H1 (cell line): Measurements from ENCODE around the gene HECTD4. TPM values are rescaled to one million over a fixed set of nuclear protein-coding genes. Genes with fewer than 3 reads are reported as not detected.

ENCODE experiments used
- CTCF ChIA-PET: fragments of 300-600 bp; sonication (Branson Sonifier 250); formaldehyde crosslinking; loops from one replicate; lab custom pipeline; 2021; ENCODE audit not compliant: partially characterized antibody; lab: Charles Lee
- POLR2A ChIA-PET: fragments of 300-600 bp; sonication (Branson Sonifier 250); formaldehyde crosslinking; loops from one replicate; lab custom pipeline; 2021; ENCODE audit warnings: inconsistent platforms; ENCODE audit not compliant: partially characterized antibody; lab: Charles Lee
- DNase-seq, 2 experiments: peaks; one replicate each; pipeline versions ENCODE4 v3.0.0 to v3.0.0-alpha.2; 2010 to 2022; ENCODE audit warnings: low spot score in 2 of 2, low read depth in 1 of 2, mixed read lengths in 1 of 2
- FAIRE-seq: peaks from 2 replicates; lab custom pipeline; 2011; peaks lifted over from hg19 to GRCh38; lab: Jason Lieb, UNC
- H2AFZ ChIP-seq: 2 replicates; pipeline ENCODE4 v1.8.1; 2012; ENCODE audit warnings: low read length, inconsistent platforms
- H2AK5ac ChIP-seq: 2 replicates; pipeline ENCODE4 v1.6.1; 2013; ENCODE audit warnings: low read depth, low read length
- H2BK120ac ChIP-seq: replicated peaks from 2 replicates; pipeline ENCODE3; 2013; ENCODE audit warnings: low read depth, low read length, inconsistent platforms
- H2BK12ac ChIP-seq: 2 replicates; pipeline ENCODE4 v1.6.1; 2013; ENCODE audit warnings: low read depth, low read length
- H2BK15ac ChIP-seq: 2 replicates; pipeline ENCODE4 v1.6.1; 2013; ENCODE audit warnings: low read length
- H2BK20ac ChIP-seq: 2 replicates; pipeline ENCODE4 v1.6.1; 2013; ENCODE audit warnings: low read length
- H2BK5ac ChIP-seq: 2 replicates; pipeline ENCODE4 v1.6.1; 2013; ENCODE audit warnings: low read depth, low read length
- H3K14ac ChIP-seq: 2 replicates; pipeline ENCODE4 v1.6.1; 2013; ENCODE audit warnings: inconsistent platforms; ENCODE audit not compliant: insufficient read length
- H3K18ac ChIP-seq: 2 replicates; pipeline ENCODE4 v1.6.1; 2013; ENCODE audit warnings: low read length; ENCODE audit errors: extremely low read depth
- H3K23ac ChIP-seq: 2 replicates; pipeline ENCODE4 v1.6.1; 2013; ENCODE audit warnings: inconsistent platforms; ENCODE audit not compliant: insufficient read length
- H3K23me2 ChIP-seq: 2 replicates; pipeline ENCODE4 v1.6.1; 2013; ENCODE audit warnings: low read depth, low read length
- H3K27ac ChIP-seq: 2 replicates; pipeline ENCODE4 v1.6.1; 2011; ENCODE audit warnings: low read depth, low read length, inconsistent platforms
- H3K27me3 ChIP-seq, 4 experiments: replicated peaks in 1 of 4; 1 replicate in 1 of 4; 2 replicates in 3 of 4; pipeline versions ENCODE4 v1.6.1 to v1.8.1; 2011 to 2013; ENCODE audit warnings: low read length in 3 of 4, mild to moderate bottlenecking in 3 of 4, inconsistent platforms in 2 of 4, mixed read lengths in 2 of 4, moderate library complexity in 1 of 4; ENCODE audit not compliant: control insufficient read depth in 3 of 4, insufficient read depth in 3 of 4; ENCODE audit errors: extremely low read depth in 1 of 4
- H3K36me3 ChIP-seq, 4 experiments: 2 replicates each; pipeline versions ENCODE4 v1.6.1 to v1.8.1; 2011 to 2013; ENCODE audit warnings: mild to moderate bottlenecking in 4 of 4, low read length in 3 of 4, moderate library complexity in 2 of 4, control low read depth in 1 of 4, inconsistent platforms in 1 of 4; ENCODE audit not compliant: insufficient read depth in 4 of 4, control insufficient read depth in 2 of 4
- H3K4ac ChIP-seq: replicated peaks from 2 replicates; pipeline ENCODE3; 2013; ENCODE audit warnings: low read length, low read depth, mixed read lengths, inconsistent platforms; ENCODE audit not compliant: insufficient read length
- H3K4me1 ChIP-seq, 4 experiments: replicated peaks in 1 of 4; 1 replicate in 1 of 4; 2 replicates in 3 of 4; pipeline versions ENCODE4 v1.6.1 to v1.8.1; 2011 to 2013; ENCODE audit warnings: low read length in 3 of 4, inconsistent platforms in 2 of 4, mixed read lengths in 1 of 4; ENCODE audit not compliant: insufficient read depth in 4 of 4, control insufficient read depth in 3 of 4
- H3K4me2 ChIP-seq, 2 experiments: 2 replicates each; pipeline versions ENCODE4 v1.6.1 to v1.8.1; 2011 to 2013; ENCODE audit warnings: low read depth in 2 of 2, low read length in 2 of 2, control low read depth in 1 of 2, inconsistent platforms in 1 of 2, mild to moderate bottlenecking in 1 of 2; ENCODE audit not compliant: insufficient read depth in 1 of 2
- H3K4me3 ChIP-seq, 4 experiments: fragments of 200-600, 300-600 bp in 1 of 4; sonication (generic), shearing (Covaris generic), sonication (Bioruptor Twin) in 1 of 4; 2 replicates each; pipeline versions ENCODE4 v1.5.1 to v1.8.1; 2011 to 2016; ENCODE audit warnings: low read length in 4 of 4, low read depth in 3 of 4, control low read depth in 2 of 4, inconsistent platforms in 2 of 4, mild to moderate bottlenecking in 2 of 4, mixed read lengths in 1 of 4, moderate library complexity in 1 of 4; ENCODE audit not compliant: insufficient read depth in 2 of 4; ENCODE audit errors: extremely low read depth in 1 of 4
- H3K56ac ChIP-seq: replicated peaks from 2 replicates; pipeline ENCODE3; 2013; ENCODE audit warnings: low read depth, mild to moderate bottlenecking, mixed read lengths, low read length, inconsistent platforms; ENCODE audit not compliant: insufficient read length
- H3K79me1 ChIP-seq: 2 replicates; pipeline ENCODE4 v1.6.1; 2013; ENCODE audit warnings: low read depth, low read length, control low read depth
- H3K79me2 ChIP-seq, 2 experiments: 2 replicates each; pipeline versions ENCODE4 v1.6.1 to v1.8.1; 2012 to 2013; ENCODE audit warnings: low read length in 2 of 2, mild to moderate bottlenecking in 2 of 2, inconsistent platforms in 1 of 2; ENCODE audit not compliant: insufficient read depth in 2 of 2, control insufficient read depth in 1 of 2
- H3K9ac ChIP-seq, 4 experiments: replicated peaks in 1 of 4; 1 replicate in 1 of 4; 2 replicates in 3 of 4; pipeline versions ENCODE4 v1.6.1 to v1.8.1; 2011 to 2013; ENCODE audit warnings: low read depth in 3 of 4, low read length in 3 of 4, control low read depth in 2 of 4, mild to moderate bottlenecking in 2 of 4, moderate library complexity in 2 of 4, inconsistent platforms in 1 of 4; ENCODE audit errors: extremely low read depth in 1 of 4
- H3K9me3 ChIP-seq, 2 experiments: 2 replicates each; pipeline versions ENCODE4 v1.6.1 to v1.8.1; 2012 to 2013; ENCODE audit warnings: mild to moderate bottlenecking in 2 of 2, moderate library complexity in 2 of 2, control low read depth in 1 of 2, inconsistent platforms in 1 of 2, low read depth in 1 of 2, low read length in 1 of 2, mixed read lengths in 1 of 2; ENCODE audit not compliant: insufficient read depth in 2 of 2
- H4K20me1 ChIP-seq, 2 experiments: replicated peaks in 1 of 2; 2 replicates each; pipeline versions ENCODE3 to v1.8.1; 2011 to 2013; ENCODE audit warnings: inconsistent platforms in 2 of 2, low read length in 2 of 2, mild to moderate bottlenecking in 1 of 2; ENCODE audit not compliant: insufficient read depth in 2 of 2, control insufficient read depth in 1 of 2
- H4K5ac ChIP-seq: 2 replicates; pipeline ENCODE4 v1.6.1; 2013; ENCODE audit warnings: low read length, low read depth, mixed read lengths, inconsistent platforms; ENCODE audit not compliant: insufficient read length
- H4K8ac ChIP-seq: 2 replicates; pipeline ENCODE4 v1.8.0; 2013; ENCODE audit warnings: mild to moderate bottlenecking, moderate library complexity, low read length, inconsistent platforms; ENCODE audit not compliant: insufficient read depth; ENCODE audit errors: extremely low read depth
- H4K91ac ChIP-seq: replicated peaks from 2 replicates; pipeline ENCODE3; 2013; ENCODE audit warnings: low read length, mixed read lengths, inconsistent platforms; ENCODE audit not compliant: insufficient read length
- BCL11A ChIP-seq, 2 experiments: IDR thresholded peaks; one replicate each; pipeline ENCODE4 v1.6.1; 2011; ENCODE audit warnings: low read depth in 2 of 2, low read length in 2 of 2, mild to moderate bottlenecking in 2 of 2
- CBX5 ChIP-seq: fragments of 300-800, 300-1000 bp; sonication (generic); IDR thresholded peaks from 2 replicates; pipeline ENCODE4 v1.7.1; 2016; ENCODE audit warnings: antibody characterized with exemption, low read length, low read depth
- CEBPB ChIP-seq: IDR thresholded peaks from 2 replicates; pipeline ENCODE4 v1.6.1; 2012; ENCODE audit warnings: low read depth, low read length
- CHD2 ChIP-seq: IDR thresholded peaks from 2 replicates; pipeline ENCODE4 v1.6.1; 2012; ENCODE audit warnings: low read length, improper control_type of control experiment
- EGR1 ChIP-seq: IDR thresholded peaks from 2 replicates; pipeline ENCODE4 v1.6.1; 2011; ENCODE audit warnings: low read depth, low read length, borderline replicate concordance
- EP300 ChIP-seq, 2 experiments: IDR thresholded peaks; 1 replicate in 1 of 2; 2 replicates in 1 of 2; pipeline ENCODE4 v1.6.1; 2011 to 2012; ENCODE audit warnings: low read depth in 2 of 2, low read length in 2 of 2, mild to moderate bottlenecking in 2 of 2, borderline replicate concordance in 1 of 2, inconsistent platforms in 1 of 2, moderate library complexity in 1 of 2
- EZH2 ChIP-seq: fragments of 200-600 bp; sonication (generic); IDR thresholded peaks from 2 replicates; pipeline ENCODE4 v1.7.1; 2012; ENCODE audit warnings: low read depth, mild to moderate bottlenecking, moderate library complexity, low read length, inconsistent platforms; ENCODE audit not compliant: severe bottlenecking
- JUN ChIP-seq: IDR thresholded peaks from 2 replicates; pipeline ENCODE4 v1.6.1; 2011; ENCODE audit warnings: low read depth, mild to moderate bottlenecking, improper control_type of control experiment, low read length
- JUND ChIP-seq: IDR thresholded peaks from 2 replicates; pipeline ENCODE4 v1.6.1; 2011; ENCODE audit warnings: mild to moderate bottlenecking, improper control_type of control experiment, low read length
- POLR2AphosphoS5 ChIP-seq: IDR thresholded peaks from 2 replicates; pipeline ENCODE4 v1.6.1; 2011; ENCODE audit warnings: low read depth, low read length
- POU5F1 ChIP-seq: IDR thresholded peaks from 2 replicates; pipeline ENCODE4 v1.6.1; 2011; ENCODE audit warnings: low read depth, mild to moderate bottlenecking, low read length, moderate library complexity
- RFX5 ChIP-seq: IDR thresholded peaks from 2 replicates; pipeline ENCODE4 v1.6.1; 2011; ENCODE audit warnings: low read depth, low read length, improper control_type of control experiment, borderline replicate concordance
- RXRA ChIP-seq: IDR thresholded peaks from 2 replicates; pipeline ENCODE4 v1.6.1; 2011; ENCODE audit warnings: low read depth, mild to moderate bottlenecking, low read length, moderate library complexity; ENCODE audit not compliant: insufficient read depth
- SIX5 ChIP-seq: IDR thresholded peaks from 2 replicates; pipeline ENCODE4 v1.6.1; 2011; ENCODE audit warnings: mild to moderate bottlenecking, low read depth, low read length
- SP1 ChIP-seq: IDR thresholded peaks from 2 replicates; pipeline ENCODE4 v1.6.1; 2011; ENCODE audit warnings: low read depth, low read length
- WGBS, 2 experiments: shearing (Covaris generic) in 1 of 2; methylation state at CpG; one replicate each; pipeline versions ENCODE4 v1.1.6 to v1.1.7; 2013 to 2015; ENCODE audit warnings: low lambda C conversion rate in 2 of 2, mixed read lengths in 2 of 2, inconsistent platforms in 1 of 2, low coverage in 1 of 2, missing lambda C conversion rate in 1 of 2; ENCODE audit not compliant: insufficient replicate concordance in 2 of 2, insufficient coverage in 1 of 2, insufficient read length in 1 of 2; ENCODE audit errors: extremely low coverage in 1 of 2, missing lambda C conversion rate in 1 of 2; 5-methylcytosine and 5-hydroxymethylcytosine counted together
- polyA plus RNA-seq, 7 experiments: library from polyadenylated mRNA; depleted of rRNA in 3 of 7; stranded (reverse) in 5 of 7; unstranded in 2 of 7; fragments of >200 nt in 5 of 7; fragments of 200-250 nt in 2 of 7; gene quantifications; 1 replicate in 5 of 7; 2 replicates in 1 of 7; 4 replicates in 1 of 7; pipeline versions ENCODE4 v1.2.1 to v1.2.3, GENCODE V29; 2011 to 2013; ENCODE audit warnings: missing spikeins in 2 of 7, mixed read lengths in 2 of 7
- total RNA-seq: library from RNA; stranded (reverse); fragmentation: NEBNext Ultra II Directional; extraction: Animal tissue kit (Norgen Biotek cat#: 25700); gene quantifications from 2 replicates; pipeline ENCODE4 v1.2.1, GENCODE V29; 2021

HECTD4 gene
- total and polyA plus RNA-seq, 2 of the 8 experiments (the other 6 are each of a cell fraction or from before 2014, with no cell fraction given): 6.5 to 33.7 TPM

GRCh38 chr12:112146123-112146522 is 236.1 kb downstream of the HECTD4 start:
- H2AK5ac ChIP-seq: no peak overlapping the region
- no peak overlapping the region for H3K23ac ChIP-seq
- H2BK120ac ChIP-seq: no peak overlapping the region
- peaks cover 0 to 3% of the 10 kb centered on the region in 2 experiments for H4K20me1 ChIP-seq
- FAIRE-seq: no peak
- H3K18ac ChIP-seq: no peak overlapping the region
- 84% methylated on average over 1 of the region's 1 CpG; no CpG with 5 or more reads in 1 of the 2 experiments for WGBS, 2 experiments
- peaks cover 9 to 61% (median 45%) of the 10 kb centered on the region in 4 experiments; a peak in 7 of 8 replicates for H3K36me3 ChIP-seq
- H3K4me1 ChIP-seq: no peaks in the 10 kb centered on the region
- ChIA-PET CTCF (no interaction called here), POLR2A (no interaction called here)
- H2BK15ac ChIP-seq: no peak overlapping the region
- no peak overlapping the region for H4K5ac ChIP-seq
- H3K79me2 ChIP-seq: no peaks in the 10 kb centered on the region
- H3K56ac ChIP-seq: no peak overlapping the region
- no peak for DNase-seq
- H2BK12ac ChIP-seq: no peak overlapping the region
- H4K8ac ChIP-seq: no peak overlapping the region
- H3K4me2 ChIP-seq: no peak overlapping the region
- no peaks in the 10 kb centered on the region for H3K23me2 ChIP-seq
- H3K27ac ChIP-seq: no peak overlapping the region
- H3K27me3 ChIP-seq: no peaks in the 10 kb centered on the region
- H2AFZ ChIP-seq: no peak overlapping the region
- no peak overlapping the region for H2BK5ac ChIP-seq
- no peak overlapping the region for H4K91ac ChIP-seq
- H3K9me3 ChIP-seq: no peaks in the 10 kb centered on the region
- no peak overlapping the region for H3K4me3 ChIP-seq
- H3K14ac ChIP-seq: no peak overlapping the region
- H3K9ac ChIP-seq: no peak overlapping the region
- H3K79me1 ChIP-seq: no peaks in the 10 kb centered on the region
- no peak overlapping the region for H2BK20ac ChIP-seq
- H3K4ac ChIP-seq: no peak overlapping the region
- no peak for TF ChIP-seq CEBPB
- no peak for TF ChIP-seq JUND
- TF ChIP-seq RXRA: no peak
- no peak for TF ChIP-seq EP300 (IDR thresholded peaks at IDR 0.05; ENCODE audit: borderline replicate concordance in 1 of 2, low read depth in 2 of 2, low read length in 2 of 2)
- TF ChIP-seq EZH2: no peak
- TF ChIP-seq CBX5: no peak
- no peak for TF ChIP-seq JUN
- TF ChIP-seq SIX5: no peak
- no peak for TF ChIP-seq POLR2AphosphoS5
- TF ChIP-seq RFX5: no peak
- no peak for TF ChIP-seq CHD2
- no peak for TF ChIP-seq POU5F1
- TF ChIP-seq SP1: no peak
- no peak for TF ChIP-seq BCL11A (IDR thresholded peaks at IDR 0.05; ENCODE audit: low read depth in 2 of 2, low read length in 2 of 2)
- TF ChIP-seq EGR1: no peak
